ENCODE results near the gene DEPDC1B. TPM values are rescaled to one million over a fixed set of nuclear protein-coding genes. Genes with fewer than 3 reads are reported as not detected.
A peak's percentile ranks its signal among the peaks of the same experiment; 100 is the strongest.

Gene DEPDC1B
- polyA plus RNA-seq, 1 donor from 2014 or later: 0.23 TPM

- Mint-ChIP-seq H3K27ac (no peak overlapping the region), H3K4me3 (no peak overlapping the region), H3K9me3 (no peaks in the 10 kb centered on the region), H3K27me3 (no peaks in the 10 kb centered on the region), H3K4me1 (peaks cover 0 to 7% (median 3%) of the 10 kb centered on the region in 3 donors), H3K36me3 (peaks cover 2% of the 10 kb centered on the region)
These were observed 20.1 kb downstream of the DEPDC1B start for GRCh38 chr5:60679816-60680215.

GRCh38 chr5:60677850-60678664, 21.9 kb downstream of the DEPDC1B start:
- Mint-ChIP-seq H3K4me3 (no peak overlapping the region), H3K27ac (no peak overlapping the region), H3K36me3 (peaks cover 2% of the 10 kb centered on the region), H3K9me3 (no peaks in the 10 kb centered on the region), H3K27me3 (no peaks in the 10 kb centered on the region), H3K4me1 (peaks cover 0 to 5% (median 3%) of the 10 kb centered on the region in 3 donors)

GRCh38 chr5:60675286-60675685, 24.7 kb downstream of the DEPDC1B start:
- no peaks in the 10 kb centered on the region for H3K9me3 Mint-ChIP-seq
- no peaks in the 10 kb centered on the region for H3K27me3 Mint-ChIP-seq
- H3K27ac Mint-ChIP-seq: no peak overlapping the region
- no peaks in the 10 kb centered on the region for H3K36me3 Mint-ChIP-seq
- no peak overlapping the region for H3K4me3 Mint-ChIP-seq
- H3K4me1 Mint-ChIP-seq: peaks cover 0 to 5% (median 3%) of the 10 kb centered on the region in 3 donors

DNA sequence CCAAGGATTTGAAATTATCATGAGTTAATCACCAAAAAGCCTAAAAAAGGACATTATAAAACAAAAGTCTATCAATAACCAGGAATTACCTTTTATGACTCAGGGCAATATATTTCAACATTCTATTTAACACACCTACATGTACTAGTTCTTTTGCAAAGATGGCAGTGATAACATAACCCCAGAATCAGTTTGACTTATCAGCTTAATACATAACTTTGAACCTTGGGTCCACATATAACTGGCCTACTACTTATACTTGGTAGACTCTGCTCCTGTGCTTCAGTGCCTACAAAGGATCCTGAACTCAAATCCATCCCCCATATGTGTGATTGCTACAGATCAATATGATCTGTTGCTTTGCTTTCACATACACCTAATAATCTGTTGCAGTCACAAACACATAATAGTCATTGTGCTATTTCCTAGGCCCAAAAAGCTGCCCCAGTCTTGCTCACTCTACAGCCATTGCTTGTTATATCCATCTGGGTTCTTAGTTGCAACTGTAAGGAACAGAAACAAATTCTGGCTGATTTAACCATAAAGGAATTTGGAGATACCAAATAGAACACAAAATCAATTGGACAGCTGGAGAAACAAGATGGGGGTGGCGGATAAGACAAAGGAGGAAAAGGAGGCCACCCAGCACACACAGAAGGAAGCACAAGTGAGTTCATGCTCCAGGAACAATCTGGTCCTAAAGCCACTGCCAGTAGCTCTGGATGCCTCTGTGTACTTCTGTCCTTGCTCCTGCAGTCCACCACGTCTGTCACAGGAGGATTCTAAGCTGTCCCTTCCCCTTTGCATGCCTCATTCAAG, 25.5 kb downstream of the DEPDC1B start:
- Mint-ChIP-seq H3K4me3 (no peak overlapping the region), H3K27me3 (no peaks in the 10 kb centered on the region), H3K36me3 (no peaks in the 10 kb centered on the region), H3K27ac (no peak overlapping the region), H3K4me1 (peaks cover 0 to 5% (median 3%) of the 10 kb centered on the region in 3 donors), H3K9me3 (no peaks in the 10 kb centered on the region)

- Mint-ChIP-seq H3K4me1 (peaks cover 0 to 5% (median 3%) of the 10 kb centered on the region in 3 donors), H3K36me3 (no peaks in the 10 kb centered on the region), H3K27ac (no peak overlapping the region), H3K9me3 (no peaks in the 10 kb centered on the region), H3K4me3 (no peak overlapping the region), H3K27me3 (no peaks in the 10 kb centered on the region)
These were observed 26.6 kb downstream of the DEPDC1B start for GRCh38 chr5:60673334-60673733.

GRCh38 chr5:60672693-60673264, 27.2 kb downstream of the DEPDC1B start:
- peaks cover 0 to 4% (median 3%) of the 10 kb centered on the region in 3 donors for H3K4me1 Mint-ChIP-seq
- H3K9me3 Mint-ChIP-seq: no peaks in the 10 kb centered on the region
- no peak overlapping the region for H3K4me3 Mint-ChIP-seq
- no peaks in the 10 kb centered on the region for H3K27me3 Mint-ChIP-seq
- H3K27ac Mint-ChIP-seq: no peak overlapping the region
- H3K36me3 Mint-ChIP-seq: no peaks in the 10 kb centered on the region

GRCh38 chr5:60671899-60672692, 27.9 kb downstream of the DEPDC1B start:
- Mint-ChIP-seq H3K4me3 (no peak overlapping the region), H3K27me3 (no peaks in the 10 kb centered on the region), H3K36me3 (no peaks in the 10 kb centered on the region), H3K27ac (no peak overlapping the region), H3K4me1 (peaks cover 0 to 1% (median 0%) of the 10 kb centered on the region in 3 donors), H3K9me3 (no peaks in the 10 kb centered on the region)

GRCh38 chr5:60670749-60671148, 29.2 kb downstream of the DEPDC1B start:
- H3K27me3 Mint-ChIP-seq: no peaks in the 10 kb centered on the region

DNA sequence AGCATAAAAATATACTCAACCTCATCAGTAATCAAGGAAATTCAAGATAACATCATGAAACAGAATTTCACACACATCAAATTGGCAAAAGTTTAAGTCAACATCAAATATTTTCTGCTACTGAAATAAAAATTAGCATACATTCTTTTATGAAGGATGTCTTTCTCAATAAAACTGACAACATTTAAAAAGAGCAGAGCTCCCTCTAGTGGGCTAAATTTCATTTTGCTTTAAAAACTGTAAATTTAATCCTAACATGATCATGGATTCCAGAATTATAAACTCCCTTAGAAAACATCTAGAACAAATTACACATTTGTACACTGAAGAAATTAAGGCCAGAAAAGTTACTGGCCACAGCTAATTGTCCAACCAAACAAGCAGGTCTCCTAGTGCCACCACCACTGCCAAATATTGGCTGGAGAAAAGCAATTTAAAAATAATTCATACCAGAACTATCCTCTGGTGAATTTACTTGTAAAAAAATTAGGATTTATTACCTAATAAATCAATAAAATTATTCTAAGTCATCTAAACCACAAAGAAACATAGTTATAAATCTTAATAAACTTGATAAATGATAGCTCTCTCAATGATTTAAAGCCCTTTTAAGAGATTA, 31.2 kb downstream of the DEPDC1B start:
- Mint-ChIP-seq H3K36me3 (peaks cover 2% of the 10 kb centered on the region), H3K4me3 (no peak overlapping the region), H3K4me1 (no peaks in the 10 kb centered on the region), H3K9me3 (no peaks in the 10 kb centered on the region), H3K27me3 (no peaks in the 10 kb centered on the region), H3K27ac (no peak overlapping the region)

More at GRCh38 chr5:60670749-60671148, 29.2 kb downstream of the DEPDC1B start:
- H3K9me3 Mint-ChIP-seq: no peaks in the 10 kb centered on the region
- no peak overlapping the region for H3K27ac Mint-ChIP-seq
- peaks cover 2% of the 10 kb centered on the region for H3K36me3 Mint-ChIP-seq
- no peaks in the 10 kb centered on the region for H3K4me1 Mint-ChIP-seq
- no peak overlapping the region for H3K4me3 Mint-ChIP-seq

DNA sequence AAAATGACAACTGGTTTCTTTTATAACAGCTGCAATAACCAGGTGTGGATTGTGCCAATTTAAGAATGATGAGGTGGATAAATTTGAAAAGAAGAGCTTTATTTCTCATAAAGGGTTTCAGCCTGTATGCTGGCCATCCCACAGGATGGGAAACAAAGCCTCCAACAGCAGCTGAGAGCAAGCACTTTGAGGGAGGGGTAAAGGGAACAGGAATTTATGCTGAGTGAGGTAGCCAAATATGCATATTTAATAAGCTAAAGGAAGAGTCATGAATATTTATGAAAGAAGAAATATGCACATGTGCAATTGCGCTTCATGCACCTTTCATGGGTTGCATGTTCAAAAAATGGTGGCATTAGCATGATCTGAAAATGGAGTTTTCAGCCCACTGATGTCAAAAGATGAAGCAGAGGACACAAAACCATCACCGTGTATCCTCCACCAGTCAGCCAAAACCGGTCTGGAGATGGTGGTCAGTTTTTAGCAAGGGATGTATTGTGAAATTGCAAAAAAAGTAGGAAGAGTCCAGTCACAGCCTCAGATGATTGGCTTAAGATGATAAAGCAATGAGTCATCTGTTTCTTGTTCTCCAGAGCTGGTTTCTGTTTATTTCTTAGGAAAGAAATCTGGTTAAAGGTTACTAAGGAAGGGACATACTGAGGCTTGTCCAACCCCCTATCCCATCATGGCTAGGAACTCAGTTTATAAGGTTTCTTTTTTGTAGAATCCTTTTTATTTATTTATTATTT, 47.9 kb downstream of the DEPDC1B start:
- no peaks in the 10 kb centered on the region for H3K36me3 Mint-ChIP-seq
- H3K27me3 Mint-ChIP-seq: no peaks in the 10 kb centered on the region
- H3K27ac Mint-ChIP-seq: no peak overlapping the region
- H3K4me1 Mint-ChIP-seq: peaks cover 0 to 1% (median 0%) of the 10 kb centered on the region in 3 donors
- H3K4me3 Mint-ChIP-seq: no peak overlapping the region
- peaks cover 0 to 7% (median 2%) of the 10 kb centered on the region in 3 donors for H3K9me3 Mint-ChIP-seq

DNA sequence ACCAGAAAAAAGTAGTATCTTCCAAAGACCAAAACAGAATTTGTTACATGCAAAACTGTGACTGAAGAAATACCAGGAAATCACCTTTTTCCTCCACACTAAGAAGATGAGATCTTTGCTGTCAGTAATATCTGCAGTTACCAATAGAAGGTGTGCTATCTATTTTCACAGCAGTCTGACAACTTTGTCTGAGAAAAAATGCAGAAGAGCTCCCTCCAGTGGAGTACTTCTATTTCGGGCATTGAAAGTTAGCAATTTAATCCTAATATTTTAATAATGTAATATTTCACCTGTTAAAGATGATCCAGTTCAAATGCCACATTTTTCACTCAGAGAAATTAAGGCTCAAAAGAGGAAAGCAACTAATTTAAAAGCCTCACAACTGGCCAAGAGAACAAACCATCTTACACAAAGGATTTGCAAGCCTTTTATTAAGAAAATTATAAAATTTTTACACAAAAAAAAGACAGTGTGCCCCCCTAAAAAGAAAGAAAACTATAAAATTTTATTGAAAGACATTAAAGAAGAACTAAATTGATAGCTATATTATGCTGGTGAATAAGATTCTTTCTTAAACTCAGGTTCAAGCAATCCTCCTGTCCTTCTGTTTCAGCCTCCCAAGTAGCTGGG, 50.6 kb downstream of the DEPDC1B start:
- Mint-ChIP-seq H3K36me3 (no peaks in the 10 kb centered on the region), H3K4me1 (peaks cover 0 to 1% (median 0%) of the 10 kb centered on the region in 3 donors), H3K27me3 (no peaks in the 10 kb centered on the region), H3K9me3 (no peaks in the 10 kb centered on the region), H3K4me3 (no peak overlapping the region), H3K27ac (no peak overlapping the region)

DNA sequence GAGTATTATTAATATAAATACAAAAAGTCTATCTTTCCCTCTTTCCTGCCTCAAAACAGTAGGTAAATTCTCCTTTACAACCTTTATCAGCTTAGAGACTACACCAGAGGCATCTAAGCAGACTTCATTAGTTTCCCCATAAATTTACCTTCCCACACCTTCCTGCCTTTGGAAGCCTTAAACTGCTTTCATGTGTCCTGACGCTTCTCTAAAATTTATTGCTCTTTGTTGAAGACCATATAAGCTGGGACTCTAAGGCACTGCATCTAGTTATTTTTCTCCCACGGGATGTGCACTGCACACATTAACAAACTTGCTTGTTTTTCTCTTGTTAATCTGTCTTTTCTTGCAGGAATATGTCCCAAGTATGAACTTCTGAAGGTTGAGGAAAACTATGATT, 51.8 kb downstream of the DEPDC1B start:
- no peaks in the 10 kb centered on the region for H3K27me3 Mint-ChIP-seq
- no peaks in the 10 kb centered on the region for H3K9me3 Mint-ChIP-seq
- no peak overlapping the region for H3K27ac Mint-ChIP-seq
- no peak overlapping the region for H3K4me3 Mint-ChIP-seq
- H3K4me1 Mint-ChIP-seq: peaks cover 0 to 1% (median 0%) of the 10 kb centered on the region in 3 donors
- no peaks in the 10 kb centered on the region for H3K36me3 Mint-ChIP-seq

DNA sequence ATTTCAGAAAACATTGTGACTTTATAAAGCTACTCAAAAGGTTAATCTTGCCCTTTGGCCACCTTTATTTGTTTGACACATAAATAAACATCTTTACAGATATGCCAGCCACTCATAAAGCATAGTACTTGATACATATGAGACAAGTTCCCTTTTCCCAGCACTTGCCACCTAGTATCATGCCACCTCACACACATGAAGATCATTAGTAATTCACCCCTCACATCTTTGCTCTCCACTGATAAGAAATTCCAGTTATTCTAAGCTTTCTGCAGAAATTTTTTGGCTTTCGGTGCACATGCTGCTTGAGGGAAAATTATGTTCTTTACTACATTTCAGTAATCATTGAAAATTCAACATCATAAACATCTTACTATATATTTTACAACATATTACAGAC, 59.1 kb downstream of the DEPDC1B start:
- Mint-ChIP-seq H3K9me3 (peaks cover 0 to under 1% (median 0%) of the 10 kb centered on the region in 3 donors), H3K36me3 (no peaks in the 10 kb centered on the region), H3K4me1 (no peaks in the 10 kb centered on the region), H3K27me3 (no peaks in the 10 kb centered on the region), H3K27ac (peak overlapping the region in 1 of 3 donors; percentile 77), H3K4me3 (no peak overlapping the region)
